Adrenal gland (tissue), 5 donors: Measurements from ENCODE around the gene TLK1.

ENCODE experiments used
- CTCF ChIP-seq, 6 experiments: fragments of 450-650 bp in 4 of 6; fragments of 200-600 bp in 2 of 6; sonication (generic) in 1 of 6; IDR thresholded peaks; 1 replicate in 5 of 6; 2 replicates in 1 of 6; pipeline versions ENCODE4 v1.5.1 to v1.8.0; 2016 to 2021; ENCODE audit warnings: antibody characterized with exemption in 6 of 6, mild to moderate bottlenecking in 2 of 6, moderate library complexity in 1 of 6
- POLR2A ChIP-seq, 2 donors: fragments of 450-650 bp; IDR thresholded peaks; one replicate each; pipeline ENCODE4 v1.6.1; 2017; ENCODE audit warnings: antibody characterized with exemption in 2 of 2, mild to moderate bottlenecking in 2 of 2, moderate library complexity in 1 of 2
- donor health status: DM: no; HTN: no; CAD: no.

- TF ChIP-seq CTCF (IDR thresholded peaks at IDR 0.05) (no peak), POLR2A (IDR thresholded peaks at IDR 0.05) (no peak)
Measured at GRCh38 chr2:171072164-171072563, 88.5 kb downstream of the TLK1 start.
